NCI-H345 treated with DMSO at 0.1 percent for 48 hours (cell line): ENCODE results near the gene ST6GAL1.

Experiments used
- DNase-seq: peaks from one replicate; lab custom pipeline; 2025; ENCODE audit not compliant: unreplicated experiment; lab: John Stamatoyannopoulos, UW

The ST6GAL1 gene

DNA sequence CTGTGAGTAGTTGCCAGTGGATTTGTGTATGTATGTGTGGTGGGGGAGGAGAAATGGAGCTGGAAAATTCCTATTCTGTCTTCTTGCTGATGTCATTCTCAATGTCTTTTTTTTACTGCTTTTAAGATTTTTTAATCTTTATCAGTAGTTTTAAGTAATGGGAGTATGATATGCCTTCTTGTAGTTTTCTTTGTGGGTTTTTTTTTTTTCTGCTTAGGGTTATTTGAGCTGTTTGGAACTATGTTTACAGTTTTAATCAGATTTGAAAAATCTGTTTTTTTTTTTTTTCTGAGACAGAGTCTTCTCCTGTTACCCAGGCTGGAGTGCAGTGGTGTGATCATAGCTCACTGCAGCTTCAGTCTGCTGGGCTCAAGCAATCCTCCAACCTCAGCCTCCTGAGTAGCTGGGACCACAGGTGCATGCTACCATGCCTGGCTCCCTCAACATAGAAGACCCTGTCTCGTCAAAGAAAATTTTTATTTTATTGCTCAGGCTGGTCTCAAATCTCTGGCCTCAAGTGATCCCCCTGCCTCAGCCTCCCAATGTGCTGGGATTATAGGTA lies 171.8 kb downstream of the ST6GAL1 start:
- DNase-seq, result no peak

DNA sequence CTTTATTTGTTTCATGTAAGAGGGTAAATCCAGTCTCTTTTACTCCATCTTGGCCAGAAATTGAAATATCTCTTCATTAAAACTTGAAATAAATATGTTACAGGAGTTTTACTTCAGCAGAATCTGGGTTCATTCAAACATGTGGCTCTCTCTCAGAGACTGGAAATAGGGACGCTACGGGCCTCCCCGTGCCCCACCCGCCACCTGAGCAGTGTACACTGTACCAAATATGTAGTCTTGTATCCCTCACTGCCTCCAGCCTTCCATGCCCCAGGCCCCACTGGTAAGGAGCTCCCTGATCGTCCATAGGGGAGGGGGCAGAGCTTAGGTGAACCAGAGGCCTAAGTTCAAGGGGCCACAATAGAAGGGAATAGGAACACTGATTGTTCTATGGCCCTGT lies 172.9 kb downstream of the ST6GAL1 start:
- DNase-seq, result no peak

- no peak for DNase-seq
Measured at GRCh38 chr3:187104342-187104741, 174.0 kb downstream of the ST6GAL1 start.

- no peak for DNase-seq
Measured at GRCh38 chr3:187104933-187105332, 174.6 kb downstream of the ST6GAL1 start.

DNA sequence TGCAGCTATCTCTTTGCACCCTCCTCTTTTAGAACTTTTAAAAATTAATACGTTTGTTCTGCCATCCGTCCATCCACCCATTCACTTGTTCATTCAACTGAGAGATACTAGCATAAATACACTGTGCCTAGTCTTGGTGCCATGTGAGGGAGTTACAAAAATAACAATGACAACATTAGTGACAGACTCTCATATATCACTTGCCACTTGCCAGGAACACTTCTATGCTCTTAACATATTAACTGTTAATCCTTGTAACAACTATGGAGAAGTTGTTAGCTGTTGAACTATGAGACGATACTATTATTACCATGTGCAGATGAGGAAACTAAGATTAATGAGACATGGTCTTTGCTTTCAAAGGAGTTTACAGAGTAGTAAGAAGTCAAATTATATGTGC lies 175.4 kb downstream of the ST6GAL1 start:
- DNase-seq, result no peak

GRCh38 chr3:187107989-187108388 lies 177.7 kb downstream of the ST6GAL1 start:
- DNase-seq, result no peak

DNA sequence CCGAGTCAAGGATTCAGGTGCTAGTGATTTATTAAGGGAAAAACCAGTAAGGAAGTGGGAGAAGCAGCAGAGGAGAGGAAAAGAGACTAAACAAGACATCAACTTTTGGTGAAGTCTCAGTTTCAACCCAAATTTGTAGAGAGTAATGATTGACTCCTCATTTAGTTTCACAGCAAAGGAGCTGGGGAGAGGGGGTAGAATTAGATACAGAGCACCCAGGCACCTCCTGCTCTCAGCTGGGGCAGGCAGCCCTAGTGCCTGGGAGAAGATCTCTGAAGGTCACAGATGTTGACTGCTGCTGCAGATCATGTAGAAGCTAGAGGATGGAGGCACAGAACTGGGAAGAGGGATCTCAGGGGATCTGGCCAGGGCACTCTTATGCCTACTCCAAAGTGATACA lies 179.8 kb downstream of the ST6GAL1 start:
- no peak for DNase-seq

DNA sequence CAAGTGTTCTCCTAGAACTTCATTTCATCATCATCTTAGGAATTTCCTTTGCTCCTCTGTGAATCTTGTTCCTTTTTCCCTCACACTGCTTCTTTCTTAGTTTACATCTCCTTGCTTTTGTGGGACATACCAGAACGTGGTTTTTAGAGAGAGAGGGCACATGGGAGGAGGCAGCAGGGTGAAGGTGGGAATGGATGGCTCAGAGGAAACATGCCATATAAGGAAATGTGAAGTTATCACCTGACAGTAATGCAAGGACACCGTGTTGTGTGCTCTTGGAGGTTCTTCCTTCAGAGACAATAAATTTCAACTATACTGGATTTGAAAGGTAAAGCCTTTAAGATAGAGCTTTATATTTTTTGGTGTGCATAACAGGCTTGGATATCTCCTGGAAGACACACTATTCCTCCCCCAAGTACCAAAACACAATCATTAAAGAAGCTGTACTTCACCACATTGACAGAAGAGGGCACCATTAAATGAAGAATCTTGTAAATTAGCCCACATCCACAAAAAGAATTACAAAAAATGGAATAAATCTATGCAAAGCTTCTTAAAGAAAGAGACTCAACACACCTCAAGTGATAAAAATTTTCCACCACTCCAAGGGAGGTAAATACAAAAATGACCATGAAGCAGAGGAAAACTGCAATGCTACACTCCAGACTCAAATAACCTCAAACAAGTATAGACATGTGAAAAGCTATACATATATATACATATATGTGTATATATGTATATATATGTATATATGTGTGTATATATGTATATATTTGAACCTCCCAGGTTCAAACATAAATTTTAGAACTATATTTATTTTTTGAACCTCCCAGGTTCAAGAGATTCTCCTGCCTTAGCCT lies 182.8 kb downstream of the ST6GAL1 start:
- DNase-seq, result peak; percentile 1

DNA sequence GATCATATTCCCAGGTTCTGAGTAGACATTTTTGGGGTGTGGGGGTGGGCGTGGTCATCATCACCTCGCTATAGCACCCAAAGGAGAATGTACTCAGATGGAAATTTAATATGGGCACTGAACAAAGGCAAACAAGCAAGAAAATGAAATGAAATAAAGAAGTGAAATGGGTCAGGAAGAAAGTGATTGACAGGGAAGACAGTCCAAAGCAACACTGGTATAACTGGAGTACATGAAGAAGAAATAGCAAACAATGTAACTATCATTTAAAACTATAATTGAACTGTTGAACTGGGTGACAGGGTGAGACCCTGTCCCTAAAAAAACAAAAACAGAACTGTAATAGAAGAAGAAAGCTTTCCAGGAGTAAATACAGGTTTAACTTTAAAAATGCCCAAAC lies 184.2 kb downstream of the ST6GAL1 start:
- no peak for DNase-seq

- no peak for DNase-seq
Measured at GRCh38 chr3:187120326-187120725, 190.0 kb downstream of the ST6GAL1 start.

GRCh38 chr3:187122261-187122660 lies 191.9 kb downstream of the ST6GAL1 start:
- DNase-seq, result no peak

DNA sequence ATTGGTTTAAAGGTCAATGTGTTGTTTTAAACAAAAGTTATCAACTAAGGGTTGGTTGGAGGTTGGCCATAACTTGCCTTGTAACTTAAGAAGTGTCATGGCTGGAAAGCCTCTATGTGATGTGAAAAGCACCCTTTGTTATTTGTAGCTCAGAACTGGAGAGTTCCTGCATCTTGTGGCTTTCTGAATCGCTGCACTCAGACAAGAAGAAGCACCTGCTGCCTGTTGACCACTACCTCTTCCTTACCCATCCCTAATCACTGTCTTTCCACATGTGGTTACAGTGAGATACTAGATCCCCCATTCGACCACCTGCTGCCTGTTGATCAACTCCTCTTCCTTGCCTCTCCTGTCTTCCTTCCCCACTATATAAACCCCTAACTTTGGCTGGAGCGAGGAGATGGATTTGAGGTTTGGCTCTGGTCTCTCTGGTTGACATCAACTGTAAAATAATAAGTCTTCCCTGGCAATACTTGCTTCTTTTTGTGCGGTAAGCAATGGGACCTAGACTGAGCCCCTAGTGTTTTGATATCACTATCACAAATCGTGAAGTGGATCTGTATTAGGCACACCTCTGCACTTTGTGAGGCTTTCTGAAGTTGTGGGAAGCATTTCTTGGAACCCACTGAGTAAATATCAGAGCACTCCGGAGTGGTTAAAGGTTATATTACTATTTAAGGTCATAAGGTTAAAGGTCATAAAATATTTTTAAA lies 195.1 kb downstream of the ST6GAL1 start:
- no peak for DNase-seq
